Skeletal muscle satellite cell (primary cell): Measurements from ENCODE around the gene GJA3.

Experiments used
- H3K27me3 ChIP-seq: 2 replicates; pipeline ENCODE4 v1.7.0; 2013; ENCODE audit warnings: low read length; ENCODE audit not compliant: control insufficient read depth, insufficient read depth
- H3K36me3 ChIP-seq: 2 replicates; pipeline ENCODE4 v1.7.0; 2013; ENCODE audit warnings: mild to moderate bottlenecking, control low read depth, low read length; ENCODE audit not compliant: insufficient read depth
- H3K4me1 ChIP-seq: 2 replicates; pipeline ENCODE4 v1.7.0; 2013; ENCODE audit warnings: low read length; ENCODE audit not compliant: control insufficient read depth, insufficient read depth
- H3K4me2 ChIP-seq: 2 replicates; pipeline ENCODE4 v1.7.0; 2013; ENCODE audit warnings: mild to moderate bottlenecking, low read length
- H3K4me3 ChIP-seq: 2 replicates; pipeline ENCODE4 v1.7.0; 2013; ENCODE audit warnings: low read length
- H3K9ac ChIP-seq: 2 replicates; pipeline ENCODE4 v1.7.0; 2013; ENCODE audit warnings: mild to moderate bottlenecking, low read depth, low read length, moderate library complexity
- H3K9me3 ChIP-seq: replicated peaks from 2 replicates; pipeline ENCODE4 v1.7.0; 2013; ENCODE audit warnings: mild to moderate bottlenecking, control low read depth, low read length

Gene GJA3

DNA sequence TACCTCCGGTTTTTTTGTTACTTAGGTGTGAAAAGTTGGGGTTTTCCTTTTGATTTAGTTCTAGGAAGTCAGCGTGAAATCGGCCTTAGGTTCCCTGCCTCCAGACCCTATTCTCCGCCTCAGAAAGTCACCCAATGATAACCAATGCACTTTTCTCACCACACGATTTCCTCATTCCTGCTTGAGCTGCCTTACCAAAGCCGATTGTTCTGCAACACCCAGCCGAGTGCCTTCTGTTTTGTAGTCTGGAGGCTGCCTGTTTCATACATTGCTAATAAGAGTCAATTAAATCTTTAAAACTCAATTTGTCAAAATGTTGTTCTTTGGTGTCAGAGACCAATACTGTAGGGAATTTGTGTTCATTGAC lies 39.7 kb downstream of the GJA3 start:
- Histone ChIP-seq H3K9ac (peak overlapping the region; percentile 36), H3K4me3 (no peak overlapping the region), H3K9me3 (no peaks in the 10 kb centered on the region), H3K4me2 (peak overlapping the region; percentile 72), H3K27me3 (no peaks in the 10 kb centered on the region), H3K36me3 (no peaks in the 10 kb centered on the region), H3K4me1 (peaks cover 35% of the 10 kb centered on the region)

DNA sequence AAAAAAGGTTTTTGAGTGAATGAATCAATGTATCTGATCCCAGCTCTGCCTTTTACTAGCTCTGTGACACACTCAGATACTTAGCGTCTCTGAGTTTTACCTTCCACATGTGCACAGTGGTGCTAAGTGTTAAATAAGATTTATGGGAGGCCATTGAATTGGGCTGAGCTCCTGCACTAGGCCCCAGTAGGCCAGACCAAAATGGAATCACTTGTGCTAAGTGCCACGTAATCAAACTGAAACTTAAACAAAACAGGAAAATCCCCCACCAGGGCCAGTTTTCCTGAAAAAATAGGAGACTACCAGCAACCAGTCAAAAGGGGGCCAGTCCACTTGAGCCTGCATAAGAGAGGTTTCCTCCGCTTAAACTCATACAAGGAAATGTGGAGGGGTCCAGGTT lies 40.9 kb downstream of the GJA3 start:
- Histone ChIP-seq H3K4me1 (peaks cover 26% of the 10 kb centered on the region), H3K4me3 (peak overlapping the region; percentile 34), H3K9ac (peak overlapping the region; percentile 22), H3K9me3 (no peaks in the 10 kb centered on the region), H3K36me3 (no peaks in the 10 kb centered on the region), H3K4me2 (peak overlapping the region; percentile 72), H3K27me3 (no peaks in the 10 kb centered on the region)

DNA sequence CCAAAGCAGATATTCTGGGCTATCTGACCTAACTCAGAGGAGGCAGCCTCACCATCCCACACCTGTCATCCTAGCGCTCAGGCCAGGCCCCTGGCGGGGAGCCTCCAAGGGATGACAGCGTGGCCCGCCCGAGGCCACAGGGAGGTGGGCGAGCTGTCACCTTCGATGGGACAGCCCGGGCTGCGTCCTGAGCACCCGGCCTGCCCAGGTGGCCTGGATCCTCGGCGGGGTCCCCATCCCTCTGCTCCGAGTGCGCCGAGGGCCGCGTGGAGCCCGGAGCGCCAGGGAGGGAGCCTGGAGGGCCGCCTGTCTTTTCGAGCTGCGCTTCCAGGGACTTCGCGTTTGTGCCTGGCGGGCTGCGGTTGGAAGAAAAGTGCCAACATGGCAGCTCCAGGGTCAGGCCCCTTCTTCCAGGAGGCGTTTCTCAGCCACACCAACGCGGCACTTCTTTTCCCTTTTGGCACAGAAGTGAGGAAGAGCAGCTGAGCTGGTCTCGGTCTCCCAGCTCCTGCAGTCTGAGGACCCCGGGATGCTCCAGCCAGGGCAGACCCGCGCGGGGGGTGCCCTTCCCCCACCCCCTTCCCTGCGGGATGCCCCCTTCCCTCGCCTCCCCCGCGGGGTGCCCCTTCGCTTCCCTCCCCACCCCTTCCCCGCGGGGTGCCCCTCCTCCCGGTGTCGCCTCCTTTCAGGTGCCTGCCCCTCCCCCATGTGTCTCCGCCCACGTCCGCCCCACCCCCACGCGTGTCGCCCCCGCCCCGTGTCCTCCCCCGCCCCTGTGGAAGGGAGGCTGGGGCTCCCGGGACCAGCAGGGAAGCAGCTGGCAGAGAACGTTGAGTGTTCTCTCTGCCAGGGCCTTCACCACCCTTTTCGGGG lies 42.3 kb downstream of the GJA3 start:
- Histone ChIP-seq H3K9me3 (no peaks in the 10 kb centered on the region), H3K9ac (peak overlapping the region; percentile 82), H3K4me1 (peaks cover 19% of the 10 kb centered on the region), H3K27me3 (peaks cover 7% of the 10 kb centered on the region), H3K36me3 (no peaks in the 10 kb centered on the region), H3K4me3 (peak overlapping the region; percentile 75), H3K4me2 (peak overlapping the region; percentile 96)

DNA sequence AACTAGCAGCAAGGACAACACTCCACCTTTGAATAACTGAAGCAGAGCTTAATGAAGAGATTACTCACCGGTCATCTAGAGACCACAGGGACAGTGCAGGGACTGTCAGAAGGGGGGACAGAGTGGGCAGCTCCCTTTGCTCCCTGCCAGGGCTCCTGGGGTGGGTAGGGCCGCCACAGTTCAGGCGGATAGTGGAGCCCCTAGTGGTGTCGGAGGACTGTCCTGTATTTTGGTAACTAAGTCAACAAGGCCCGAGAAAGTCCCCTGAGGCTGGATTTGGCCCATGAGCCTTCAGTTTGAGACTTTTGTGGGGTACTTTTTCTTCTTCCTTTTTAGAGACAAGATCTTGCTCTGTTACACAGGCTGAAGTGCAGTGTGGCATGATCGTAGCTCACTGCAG lies 44.6 kb downstream of the GJA3 start:
- Histone ChIP-seq H3K36me3 (no peaks in the 10 kb centered on the region), H3K9ac (no peak overlapping the region), H3K4me2 (no peak overlapping the region), H3K9me3 (no peaks in the 10 kb centered on the region), H3K4me1 (peaks cover 19% of the 10 kb centered on the region), H3K4me3 (no peak overlapping the region), H3K27me3 (peaks cover 13% of the 10 kb centered on the region)

GRCh38 chr13:20114066-20114610 lies 46.7 kb downstream of the GJA3 start:
- no peaks in the 10 kb centered on the region for H3K36me3 ChIP-seq
- H3K4me2 ChIP-seq = no peak overlapping the region

DNA sequence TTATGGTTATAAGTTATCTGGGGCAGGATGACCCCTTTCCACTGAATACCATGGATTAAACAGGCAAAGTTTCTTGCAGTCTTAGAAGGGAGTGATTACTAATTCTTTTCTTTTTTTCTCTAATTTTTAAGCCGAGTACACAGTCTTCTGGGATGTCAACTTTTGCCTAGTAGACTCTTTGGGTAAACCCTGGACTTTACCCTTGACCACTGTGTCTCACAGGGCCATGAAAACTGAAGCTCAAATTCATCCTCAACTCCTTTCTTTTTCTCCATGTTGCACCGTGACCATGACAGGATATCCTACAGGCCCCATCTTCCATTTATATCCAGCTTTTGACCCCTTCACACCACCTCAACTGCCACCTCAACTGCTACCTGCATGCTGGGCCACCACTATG lies 51.8 kb downstream of the GJA3 start:
- no peaks in the 10 kb centered on the region for H3K4me1 ChIP-seq
- no peaks in the 10 kb centered on the region for H3K36me3 ChIP-seq
- H3K27me3 ChIP-seq = peaks cover 44% of the 10 kb centered on the region
- no peaks in the 10 kb centered on the region for H3K9me3 ChIP-seq
- H3K4me3 ChIP-seq = no peak overlapping the region
- no peak overlapping the region for H3K4me2 ChIP-seq
- no peak overlapping the region for H3K9ac ChIP-seq

More at GRCh38 chr13:20114066-20114610, 46.7 kb downstream of the GJA3 start:
- H3K9me3 ChIP-seq = no peaks in the 10 kb centered on the region
- peaks cover 10% of the 10 kb centered on the region for H3K4me1 ChIP-seq
- H3K27me3 ChIP-seq = peaks cover 13% of the 10 kb centered on the region
- no peak overlapping the region for H3K9ac ChIP-seq
- H3K4me3 ChIP-seq = no peak overlapping the region

DNA sequence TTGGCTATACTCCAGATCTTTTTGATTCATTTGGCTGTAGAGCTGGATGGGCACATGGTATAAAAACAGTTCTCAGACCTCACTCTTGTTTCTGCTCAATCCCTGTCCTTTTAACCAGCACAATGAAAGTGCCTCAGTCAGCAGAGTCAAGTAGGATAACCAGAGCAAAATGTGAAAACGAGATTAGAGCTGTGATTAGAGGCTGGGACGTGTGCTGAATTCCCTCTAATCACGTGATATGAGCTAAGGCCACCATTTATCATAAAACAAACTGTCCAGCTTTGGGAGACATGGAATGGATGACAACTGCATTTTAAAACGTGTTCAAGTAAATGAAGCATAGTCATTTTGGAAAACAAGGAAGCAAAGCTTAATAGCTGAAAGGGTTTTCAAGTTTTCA lies 54.1 kb downstream of the GJA3 start:
- no peak overlapping the region for H3K4me3 ChIP-seq
- H3K27me3 ChIP-seq = peaks cover 55% of the 10 kb centered on the region
- no peaks in the 10 kb centered on the region for H3K36me3 ChIP-seq
- H3K9ac ChIP-seq = no peak overlapping the region
- H3K9me3 ChIP-seq = no peaks in the 10 kb centered on the region
- H3K4me2 ChIP-seq = no peak overlapping the region
- H3K4me1 ChIP-seq = no peaks in the 10 kb centered on the region

- no peak overlapping the region for H3K4me2 ChIP-seq
- no peaks in the 10 kb centered on the region for H3K9me3 ChIP-seq
- no peak overlapping the region for H3K9ac ChIP-seq
- peaks cover 61% of the 10 kb centered on the region for H3K27me3 ChIP-seq
- H3K36me3 ChIP-seq = no peaks in the 10 kb centered on the region
- H3K4me3 ChIP-seq = no peak overlapping the region
- H3K4me1 ChIP-seq = no peaks in the 10 kb centered on the region
Measured at GRCh38 chr13:20105161-20105689, 55.6 kb downstream of the GJA3 start.

DNA sequence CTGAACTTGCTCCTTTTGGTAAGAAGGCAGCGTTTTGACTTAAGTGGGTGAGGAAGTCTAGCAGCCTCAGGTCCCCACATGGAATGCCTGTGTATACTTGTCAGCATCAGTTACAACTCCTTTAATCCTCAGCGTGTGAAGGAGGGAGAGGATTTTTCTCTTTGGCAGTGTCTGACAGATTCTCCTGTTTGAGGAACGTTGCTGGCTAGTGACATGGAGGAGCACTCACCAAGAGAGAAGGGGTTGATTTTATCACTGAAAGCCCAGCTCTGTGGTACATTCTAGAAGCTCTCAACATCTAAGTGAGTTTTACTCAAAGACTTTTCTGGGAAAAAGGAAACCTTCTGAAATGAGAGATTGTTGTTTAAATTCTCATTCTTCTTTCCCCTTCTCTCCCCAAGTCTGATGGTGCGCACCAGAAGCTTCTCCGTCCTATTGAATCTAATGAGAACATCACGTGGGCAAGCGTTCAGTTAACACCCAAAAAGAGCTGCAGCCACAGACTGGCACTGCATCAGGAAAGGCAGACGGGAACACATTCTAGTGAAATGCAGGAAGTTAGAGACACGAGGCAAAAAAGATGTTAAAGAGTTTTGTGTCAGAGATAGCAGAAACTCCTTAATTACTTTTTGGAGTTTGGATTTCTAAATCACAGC lies 58.2 kb downstream of the GJA3 start:
- H3K4me3 ChIP-seq = no peak overlapping the region
- H3K9me3 ChIP-seq = no peaks in the 10 kb centered on the region
- H3K4me1 ChIP-seq = no peaks in the 10 kb centered on the region
- H3K4me2 ChIP-seq = no peak overlapping the region
- H3K9ac ChIP-seq = no peak overlapping the region
- no peaks in the 10 kb centered on the region for H3K36me3 ChIP-seq
- H3K27me3 ChIP-seq = peaks cover 74% of the 10 kb centered on the region

DNA sequence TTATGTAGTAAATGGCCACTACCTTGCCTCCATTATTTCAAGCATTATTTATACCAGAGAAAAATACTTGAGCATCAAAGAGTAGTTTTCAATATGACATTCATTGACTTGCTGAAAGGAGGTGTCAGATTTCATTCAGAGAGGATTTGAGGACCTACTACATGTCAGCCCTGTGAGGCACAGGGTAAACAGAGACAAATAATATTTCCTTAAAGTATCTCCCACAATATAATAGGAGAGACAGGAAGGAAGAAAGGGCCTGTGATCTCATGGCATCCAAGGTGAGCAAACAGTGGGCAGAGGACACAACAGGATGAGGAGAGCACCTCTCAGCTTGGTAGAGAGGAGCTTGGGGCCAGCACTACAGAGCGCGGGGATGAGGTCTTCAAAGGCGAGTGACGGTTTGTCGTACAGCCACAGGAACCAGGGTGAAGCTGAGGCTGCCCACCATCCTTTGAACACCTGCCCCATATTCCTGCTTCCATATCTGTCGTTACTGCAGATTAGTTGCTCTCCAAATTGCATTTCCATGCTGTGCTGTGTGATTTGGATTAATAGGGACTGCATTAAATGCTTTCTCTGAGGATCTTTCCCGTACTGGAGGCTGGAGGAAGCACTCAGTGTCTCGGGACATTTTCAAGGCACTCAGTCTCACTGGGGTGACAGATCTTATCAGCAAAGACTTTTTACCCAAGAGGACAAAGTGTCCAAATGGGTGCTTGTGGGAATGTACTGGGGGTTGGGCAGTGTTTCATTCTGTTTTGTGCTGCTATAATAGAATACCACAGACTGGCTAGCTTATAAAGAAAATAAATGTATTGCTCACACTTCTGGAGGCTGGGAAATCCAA lies 59.2 kb downstream of the GJA3 start:
- H3K27me3 ChIP-seq = peaks cover 67% of the 10 kb centered on the region
- H3K4me1 ChIP-seq = no peaks in the 10 kb centered on the region
- H3K4me3 ChIP-seq = no peak overlapping the region
- H3K4me2 ChIP-seq = no peak overlapping the region
- no peaks in the 10 kb centered on the region for H3K9me3 ChIP-seq
- H3K36me3 ChIP-seq = no peaks in the 10 kb centered on the region
- no peak overlapping the region for H3K9ac ChIP-seq

DNA sequence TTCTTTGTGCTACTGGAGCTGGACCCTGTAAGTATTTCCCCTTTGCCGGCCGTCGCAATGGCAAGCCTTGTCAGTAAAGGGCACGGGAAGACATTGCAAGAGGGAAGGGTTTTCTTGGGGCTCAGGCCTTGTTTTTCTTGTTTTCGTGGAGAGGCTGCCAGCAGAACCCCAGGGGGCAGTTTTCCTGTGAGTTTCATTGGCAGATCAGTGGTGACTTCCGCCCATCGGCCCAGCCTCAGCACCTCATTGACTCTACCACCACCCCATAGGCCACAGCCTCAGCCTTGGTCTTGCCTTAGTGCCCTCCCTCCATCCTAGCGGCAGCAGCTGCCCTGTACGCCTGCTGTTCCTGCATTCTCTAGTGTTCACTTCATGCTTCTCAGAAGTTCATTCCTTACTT lies 61.5 kb downstream of the GJA3 start:
- Histone ChIP-seq H3K4me3 (no peak overlapping the region), H3K4me2 (no peak overlapping the region), H3K27me3 (peaks cover 50% of the 10 kb centered on the region), H3K36me3 (no peaks in the 10 kb centered on the region), H3K9me3 (no peaks in the 10 kb centered on the region), H3K9ac (no peak overlapping the region), H3K4me1 (no peaks in the 10 kb centered on the region)
